Lower lobe of right lung (tissue), 2 donors: ENCODE data around the gene PRR29. TPM values are rescaled to one million over a fixed set of nuclear protein-coding genes. Genes with fewer than 3 reads are reported as not detected.
A peak's percentile ranks its signal among the peaks of the same experiment; 100 is the strongest.

Source experiments
- ATAC-seq, 2 donors: fragments of 200-7000 bp; cut with Tn5 transposase; one replicate each; pipeline ENCODE4 v1.9.1; 2020 to 2022; ENCODE audit warnings: mild to moderate bottlenecking in 2 of 2, moderate library complexity in 2 of 2
- DNase-seq: peaks from one replicate; pipeline ENCODE4 v3.0.0-alpha.2; 2020
- H3K27ac ChIP-seq: fragments of 200-600 bp; one replicate; pipeline ENCODE4 v1.8.0; 2022
- H3K27me3 ChIP-seq: fragments of 200-600 bp; one replicate; pipeline ENCODE4 v1.8.0; 2022; ENCODE audit warnings: low read depth
- H3K36me3 ChIP-seq: fragments of 200-600 bp; one replicate; pipeline ENCODE4 v1.8.0; 2022; ENCODE audit warnings: mild to moderate bottlenecking
- H3K4me1 ChIP-seq: fragments of 200-600 bp; one replicate; pipeline ENCODE4 v1.8.0; 2022
- H3K4me3 ChIP-seq: fragments of 200-600 bp; one replicate; pipeline ENCODE4 v1.8.0; 2022; ENCODE audit warnings: mild to moderate bottlenecking
- H3K9me3 ChIP-seq: fragments of 200-600 bp; one replicate; pipeline ENCODE4 v1.8.0; 2022
- intact Hi-C: fragments of 100-400 bp; cut with DNase I; formaldehyde crosslinking; loops from one replicate; pipeline ENCODE4 v1.11.0; 2022
- total RNA-seq: library from RNA; stranded (reverse); fragmentation: NEBNext Ultra II Directional; extraction: Animal tissue kit (Norgen Biotek cat#: 25700); gene quantifications from one replicate; pipeline ENCODE4 v1.2.1, GENCODE V29; 2021
- TF ChIP-seq, protein P1 (sequence below): fragments of 200-600 bp; IDR thresholded peaks from one replicate; pipeline ENCODE4 v1.8.0; 2022; ENCODE audit warnings: antibody characterized with exemption, mild to moderate bottlenecking
- donor health status: DM: no; HTN: yes; CAD: no; lungs with severe emphysema.

The PRR29 gene
- total RNA-seq, 1 donor from 2014 or later, result 11.3 TPM

- Histone ChIP-seq H3K9me3 (no peaks in the 10 kb centered on the region), H3K27ac (peak overlapping the region; percentile 51), H3K4me3 (no peak overlapping the region), H3K4me1 (peaks cover 59% of the 10 kb centered on the region), H3K36me3 (peaks cover 17% of the 10 kb centered on the region), H3K27me3 (no peaks in the 10 kb centered on the region)
- intact Hi-C loops, result no loop called here
- ATAC-seq (no peak), DNase-seq (no peak)
- TF ChIP-seq, protein P1, sequence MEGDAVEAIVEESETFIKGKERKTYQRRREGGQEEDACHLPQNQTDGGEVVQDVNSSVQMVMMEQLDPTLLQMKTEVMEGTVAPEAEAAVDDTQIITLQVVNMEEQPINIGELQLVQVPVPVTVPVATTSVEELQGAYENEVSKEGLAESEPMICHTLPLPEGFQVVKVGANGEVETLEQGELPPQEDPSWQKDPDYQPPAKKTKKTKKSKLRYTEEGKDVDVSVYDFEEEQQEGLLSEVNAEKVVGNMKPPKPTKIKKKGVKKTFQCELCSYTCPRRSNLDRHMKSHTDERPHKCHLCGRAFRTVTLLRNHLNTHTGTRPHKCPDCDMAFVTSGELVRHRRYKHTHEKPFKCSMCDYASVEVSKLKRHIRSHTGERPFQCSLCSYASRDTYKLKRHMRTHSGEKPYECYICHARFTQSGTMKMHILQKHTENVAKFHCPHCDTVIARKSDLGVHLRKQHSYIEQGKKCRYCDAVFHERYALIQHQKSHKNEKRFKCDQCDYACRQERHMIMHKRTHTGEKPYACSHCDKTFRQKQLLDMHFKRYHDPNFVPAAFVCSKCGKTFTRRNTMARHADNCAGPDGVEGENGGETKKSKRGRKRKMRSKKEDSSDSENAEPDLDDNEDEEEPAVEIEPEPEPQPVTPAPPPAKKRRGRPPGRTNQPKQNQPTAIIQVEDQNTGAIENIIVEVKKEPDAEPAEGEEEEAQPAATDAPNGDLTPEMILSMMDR, result no peak
These were observed 10.2 kb downstream of the PRR29 start for GRCh38 chr17:64008346-64008745.

DNA sequence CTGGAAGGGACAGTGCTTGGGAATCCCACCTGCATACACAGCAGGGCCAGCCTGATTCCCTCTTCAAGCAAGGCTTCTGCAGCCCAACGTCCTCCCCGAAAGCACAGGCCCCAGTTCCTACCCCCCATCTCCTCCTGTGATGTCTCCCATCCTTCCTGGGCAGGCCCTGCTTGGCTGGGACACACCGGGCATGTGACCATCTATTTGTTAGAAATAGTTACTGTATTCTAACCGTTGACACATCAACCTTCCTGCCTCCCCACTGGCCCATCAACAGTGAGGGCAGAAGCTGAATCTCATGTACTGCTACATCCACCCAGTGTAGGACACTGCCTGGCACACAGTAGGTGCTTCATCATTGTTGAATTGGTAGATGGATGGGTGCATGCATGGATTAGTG is 10.7 kb downstream of the PRR29 start:
- Histone ChIP-seq H3K27ac (peak overlapping the region; percentile 51), H3K27me3 (no peaks in the 10 kb centered on the region), H3K9me3 (no peaks in the 10 kb centered on the region), H3K36me3 (peaks cover 13% of the 10 kb centered on the region), H3K4me1 (peaks cover 59% of the 10 kb centered on the region), H3K4me3 (no peak overlapping the region)
- TF ChIP-seq, protein P1, result no peak
- DNase-seq (no peak), ATAC-seq (no peak)
- intact Hi-C loops, result no loop called here

- Histone ChIP-seq H3K36me3 (peaks cover 5% of the 10 kb centered on the region), H3K4me1 (peaks cover 58% of the 10 kb centered on the region), H3K27ac (peak overlapping the region; percentile 51), H3K27me3 (no peaks in the 10 kb centered on the region), H3K4me3 (no peak overlapping the region), H3K9me3 (no peaks in the 10 kb centered on the region)
- DNase-seq (no peak), ATAC-seq (peak; percentile 54 to 62)
- TF ChIP-seq, protein P1, result no peak
- intact Hi-C loops, result no loop called here
These were observed 11.6 kb downstream of the PRR29 start for GRCh38 chr17:64009571-64010402.

DNA sequence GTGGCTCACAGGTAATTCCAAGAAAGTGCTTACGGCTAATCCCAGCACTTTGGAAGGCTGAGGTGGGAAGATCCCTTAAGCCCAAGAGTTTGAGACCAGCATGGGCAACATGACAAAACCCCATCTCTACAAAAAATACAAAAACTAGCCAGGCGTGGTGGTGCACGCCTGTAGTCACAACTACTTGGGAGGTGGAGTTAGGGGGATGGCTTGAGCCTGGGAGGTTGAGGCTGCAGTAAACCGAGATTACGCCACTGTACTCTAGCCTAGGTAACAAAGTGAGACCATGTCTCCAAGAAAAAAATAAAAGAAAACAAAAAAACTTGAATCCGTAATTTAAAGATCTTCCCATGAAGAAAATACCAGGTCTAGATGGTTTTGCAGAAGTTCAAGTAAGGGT is 17.3 kb downstream of the PRR29 start:
- Histone ChIP-seq H3K36me3 (no peaks in the 10 kb centered on the region), H3K9me3 (no peaks in the 10 kb centered on the region), H3K4me1 (peaks cover 42% of the 10 kb centered on the region), H3K27me3 (no peaks in the 10 kb centered on the region), H3K4me3 (no peak overlapping the region), H3K27ac (peak overlapping the region; percentile 65)
- ATAC-seq (no peak), DNase-seq (no peak)
- intact Hi-C loops, result no loop called here
- TF ChIP-seq, protein P1, result no peak

DNA sequence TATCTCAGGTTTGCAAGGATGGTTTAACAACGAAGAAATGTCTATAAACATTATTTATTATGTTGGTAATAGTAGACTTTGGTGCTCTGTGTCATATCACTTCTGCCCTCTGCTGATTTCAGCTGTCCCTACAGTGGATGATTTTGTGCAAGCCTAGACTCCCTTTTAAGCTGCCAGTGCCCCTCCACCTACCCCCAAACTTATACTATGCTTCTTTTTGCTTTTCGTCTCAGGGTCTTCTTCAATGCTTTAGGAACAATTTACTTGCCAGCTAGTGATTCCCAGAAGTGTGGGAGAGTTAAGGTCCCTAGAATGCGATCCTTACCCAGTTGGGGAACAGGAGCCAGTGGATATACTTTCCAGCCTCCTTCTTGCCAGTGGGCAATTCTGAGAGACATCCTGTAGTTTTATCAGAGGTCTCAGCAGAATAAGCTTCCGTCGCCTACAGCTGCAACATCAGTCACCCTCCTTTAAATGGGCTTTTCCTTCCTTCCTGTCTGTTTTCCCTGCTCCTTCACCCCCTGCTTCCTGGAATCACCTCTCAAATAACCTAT is 18.2 kb downstream of the PRR29 start:
- Histone ChIP-seq H3K4me1 (peaks cover 47% of the 10 kb centered on the region), H3K9me3 (no peaks in the 10 kb centered on the region), H3K27me3 (no peaks in the 10 kb centered on the region), H3K27ac (peak overlapping the region; percentile 44), H3K36me3 (no peaks in the 10 kb centered on the region), H3K4me3 (peak overlapping the region; percentile 0)
- DNase-seq, result no peak
- TF ChIP-seq, protein P1, result no peak
- ATAC-seq, result no peak
- intact Hi-C loops, result no loop called here
